Epithelial cell of prostate (primary cell): ENCODE data around the gene PAX5.

ENCODE experiments used
- DNase-seq: peaks from one replicate; pipeline ENCODE4 v3.0.0-alpha.2; 2011; ENCODE audit warnings: low read depth, low spot score
- H3K27ac ChIP-seq: fragments of 450-650 bp; 2 replicates; pipeline ENCODE4 v1.5.1; 2017; ENCODE audit warnings: mild to moderate bottlenecking

The PAX5 gene

DNA sequence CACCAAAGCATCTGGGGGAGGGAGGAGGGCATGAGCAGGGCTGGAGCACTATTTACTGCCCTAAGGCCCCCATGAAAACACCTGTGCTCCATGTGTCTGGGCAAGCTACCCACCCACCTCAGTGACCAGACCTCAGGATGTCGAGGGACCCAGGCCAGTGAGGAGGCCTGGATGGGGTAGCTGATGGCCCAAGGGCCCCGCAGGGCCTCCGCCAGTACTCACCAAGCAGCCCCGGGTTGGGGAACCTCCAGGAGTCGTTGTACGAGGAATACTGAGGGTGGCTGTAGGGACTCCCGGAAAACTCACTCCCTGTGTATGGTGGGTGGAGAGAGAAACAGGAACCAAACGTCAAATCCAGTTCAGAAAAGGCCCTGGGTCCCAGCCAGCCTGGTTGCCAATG, 187.4 kb downstream of the PAX5 start:
- DNase-seq = no peak
- no peak overlapping the region for H3K27ac ChIP-seq

DNA sequence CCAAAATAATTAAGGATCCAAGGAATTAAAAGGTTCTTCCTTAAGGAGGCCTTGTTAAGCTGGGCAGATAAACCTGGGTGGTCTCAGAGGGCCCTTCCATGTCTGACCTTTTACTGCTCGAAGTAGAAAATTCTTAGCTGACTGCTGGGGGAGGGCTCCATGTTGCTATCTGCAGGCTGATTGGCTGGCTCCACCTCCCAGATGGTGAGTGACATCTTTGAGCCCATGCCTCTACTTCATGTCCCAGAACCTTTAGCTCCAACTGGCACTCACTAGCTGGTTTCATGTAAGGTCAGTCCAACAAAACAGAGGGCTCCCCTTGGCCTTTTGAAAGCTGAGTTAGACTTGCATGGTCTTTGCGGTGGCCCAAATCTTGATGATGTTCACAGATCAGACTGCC, 188.2 kb downstream of the PAX5 start:
- no peak for DNase-seq
- H3K27ac ChIP-seq = no peak overlapping the region

DNA sequence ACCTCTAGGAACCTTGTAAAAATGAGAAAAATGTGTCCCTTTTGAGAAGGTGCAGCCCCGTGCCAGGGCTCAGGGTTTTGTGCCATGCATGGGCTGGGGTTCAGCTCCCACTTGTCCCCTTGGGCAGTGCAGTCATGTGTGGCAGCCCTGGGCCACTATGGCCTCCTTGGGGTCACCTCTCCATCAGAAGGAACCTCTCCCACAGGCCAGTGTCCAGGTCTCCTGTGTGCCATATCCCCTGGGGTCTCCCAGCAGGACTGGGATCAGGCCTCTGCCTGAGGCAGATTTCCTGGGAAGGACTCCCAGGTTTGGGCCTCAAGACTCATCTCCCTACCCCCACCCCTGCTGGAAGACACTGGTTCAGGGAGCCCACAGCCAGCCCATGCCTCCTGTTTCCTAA, 189.1 kb downstream of the PAX5 start:
- H3K27ac ChIP-seq = no peak overlapping the region
- no peak for DNase-seq

DNA sequence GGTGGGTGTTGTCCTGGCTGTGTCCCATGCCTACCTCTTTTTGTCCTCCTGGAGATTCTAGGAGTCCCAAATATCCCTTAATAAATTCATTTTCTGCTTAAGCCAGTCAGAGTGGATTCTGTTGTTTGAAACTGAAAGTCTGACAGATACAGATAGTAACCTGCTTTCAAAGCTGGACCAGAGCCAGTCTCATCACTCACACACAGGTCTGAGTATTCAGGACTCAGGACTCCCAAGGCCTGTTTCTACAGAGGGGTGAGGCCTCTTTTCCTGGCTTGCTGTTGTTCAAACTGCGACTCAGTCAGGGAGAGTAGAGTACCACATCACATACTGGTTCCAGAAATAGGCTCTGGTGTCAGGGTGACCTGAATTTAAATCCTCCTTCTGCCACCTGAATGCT, 190.1 kb downstream of the PAX5 start:
- no peak overlapping the region for H3K27ac ChIP-seq
- peak; percentile 18 for DNase-seq

DNA sequence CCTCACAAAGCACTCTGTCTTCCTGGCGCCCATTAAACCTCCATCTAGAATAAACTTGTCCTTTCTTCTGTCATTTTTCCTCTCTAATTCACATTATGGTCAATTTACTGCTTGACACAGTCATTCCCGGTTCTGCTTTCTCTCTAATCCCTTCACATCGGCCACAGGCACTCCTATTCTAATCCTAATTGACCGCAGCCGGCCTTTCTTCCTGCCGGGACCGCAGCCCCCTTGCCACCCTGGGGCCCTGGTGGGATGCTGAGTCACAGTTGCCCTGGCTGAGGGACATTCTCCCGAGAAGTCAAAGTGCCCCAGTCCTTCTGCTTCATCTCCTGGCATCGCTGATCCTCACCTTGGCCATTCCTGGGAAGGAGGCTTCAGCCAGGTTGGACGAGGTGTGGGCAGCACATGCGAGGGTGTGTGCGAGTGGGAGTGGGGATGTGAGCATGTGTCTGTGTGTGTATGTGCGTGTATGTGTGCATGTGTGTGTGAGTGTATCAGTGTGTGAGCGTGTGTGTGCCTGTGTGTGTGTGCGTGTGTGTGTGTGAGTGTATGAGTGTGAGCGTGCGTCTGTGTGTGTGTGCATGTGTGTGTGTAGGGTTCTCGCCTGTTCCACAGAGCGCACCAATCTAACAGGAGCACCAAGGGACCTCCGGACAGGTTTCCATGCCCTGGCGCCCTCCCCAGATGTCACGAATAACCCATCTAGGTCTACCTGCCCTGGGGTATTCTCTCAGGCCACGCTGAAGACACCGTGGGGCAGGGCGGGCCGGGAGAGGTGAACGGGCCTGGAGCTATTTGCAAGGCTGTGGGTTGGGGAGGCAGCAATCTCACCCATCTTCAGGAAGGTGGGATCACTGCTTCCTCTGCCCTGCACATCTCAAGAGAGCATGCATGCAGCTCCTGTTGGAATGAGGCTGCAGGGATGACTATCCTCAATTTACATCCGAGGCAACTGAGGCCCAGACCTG, 191.2 kb downstream of the PAX5 start:
- H3K27ac ChIP-seq = no peak overlapping the region
- DNase-seq = no peak

DNA sequence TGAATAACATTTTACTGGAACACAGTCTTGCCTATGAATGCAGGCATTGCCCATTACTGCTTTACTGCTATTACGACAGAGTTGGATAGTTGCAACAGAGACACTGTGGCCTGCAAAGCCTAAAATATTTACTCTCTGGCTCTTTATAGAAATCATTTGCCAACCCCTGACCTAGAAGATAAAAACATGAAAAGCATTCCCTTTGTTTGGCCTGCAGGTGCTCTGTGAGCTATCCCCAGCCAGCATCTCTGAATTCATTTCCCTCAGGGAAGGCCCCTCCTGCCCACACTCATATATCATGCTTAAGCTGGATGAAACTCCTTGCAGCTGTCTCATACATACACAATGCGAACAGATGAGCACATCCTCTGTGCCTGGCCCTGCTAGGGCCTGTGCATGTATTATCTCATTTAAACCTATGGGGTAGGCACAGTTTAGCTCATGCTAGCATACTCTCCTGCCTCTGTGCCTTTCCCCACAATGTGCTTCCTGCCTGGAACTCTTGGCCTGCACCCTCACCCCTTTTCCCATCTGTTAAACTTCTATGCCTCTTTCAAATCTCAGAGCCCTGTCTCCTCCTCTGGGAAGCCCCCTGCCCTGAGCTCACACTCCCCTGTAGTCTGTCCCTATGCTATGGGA, 193.1 kb downstream of the PAX5 start:
- no peak overlapping the region for H3K27ac ChIP-seq
- DNase-seq = no peak

DNA sequence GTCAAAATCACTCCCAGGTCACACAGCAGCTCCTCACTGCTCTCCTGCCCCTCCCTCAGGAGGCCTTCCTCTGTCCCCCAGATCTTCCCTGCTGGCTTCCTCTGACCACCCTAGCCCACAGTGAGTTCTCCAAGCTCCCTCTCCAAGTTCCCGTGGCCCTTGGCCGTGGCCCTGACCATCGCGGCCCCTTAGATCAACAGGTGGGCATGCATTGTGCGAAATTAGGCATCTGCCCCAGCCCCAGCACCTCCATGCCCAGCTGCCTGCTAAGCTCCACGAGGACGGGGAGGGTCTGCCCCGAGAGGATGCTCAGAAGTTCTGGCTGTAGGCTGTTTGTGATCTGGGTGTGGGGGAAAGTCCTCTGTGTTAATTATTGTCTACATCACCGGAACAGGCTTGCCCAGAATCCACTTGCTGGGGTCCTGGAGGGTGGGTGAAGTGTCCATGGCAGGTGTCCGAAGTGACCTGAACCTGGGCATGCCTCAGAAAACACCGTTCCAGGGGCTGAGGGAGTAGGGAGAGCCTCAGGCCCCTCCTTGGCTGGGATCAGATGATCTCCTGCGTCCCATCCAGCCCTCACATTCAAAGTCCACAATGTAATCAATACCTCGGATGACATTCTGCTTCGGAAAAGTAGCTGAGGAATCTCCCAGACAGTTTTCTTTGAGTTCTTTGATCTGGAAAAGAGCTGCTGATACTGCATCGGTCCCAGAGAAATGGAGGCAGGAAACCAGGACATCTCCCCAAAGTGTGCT, 194.8 kb downstream of the PAX5 start:
- DNase-seq = no peak
- H3K27ac ChIP-seq = no peak overlapping the region

DNA sequence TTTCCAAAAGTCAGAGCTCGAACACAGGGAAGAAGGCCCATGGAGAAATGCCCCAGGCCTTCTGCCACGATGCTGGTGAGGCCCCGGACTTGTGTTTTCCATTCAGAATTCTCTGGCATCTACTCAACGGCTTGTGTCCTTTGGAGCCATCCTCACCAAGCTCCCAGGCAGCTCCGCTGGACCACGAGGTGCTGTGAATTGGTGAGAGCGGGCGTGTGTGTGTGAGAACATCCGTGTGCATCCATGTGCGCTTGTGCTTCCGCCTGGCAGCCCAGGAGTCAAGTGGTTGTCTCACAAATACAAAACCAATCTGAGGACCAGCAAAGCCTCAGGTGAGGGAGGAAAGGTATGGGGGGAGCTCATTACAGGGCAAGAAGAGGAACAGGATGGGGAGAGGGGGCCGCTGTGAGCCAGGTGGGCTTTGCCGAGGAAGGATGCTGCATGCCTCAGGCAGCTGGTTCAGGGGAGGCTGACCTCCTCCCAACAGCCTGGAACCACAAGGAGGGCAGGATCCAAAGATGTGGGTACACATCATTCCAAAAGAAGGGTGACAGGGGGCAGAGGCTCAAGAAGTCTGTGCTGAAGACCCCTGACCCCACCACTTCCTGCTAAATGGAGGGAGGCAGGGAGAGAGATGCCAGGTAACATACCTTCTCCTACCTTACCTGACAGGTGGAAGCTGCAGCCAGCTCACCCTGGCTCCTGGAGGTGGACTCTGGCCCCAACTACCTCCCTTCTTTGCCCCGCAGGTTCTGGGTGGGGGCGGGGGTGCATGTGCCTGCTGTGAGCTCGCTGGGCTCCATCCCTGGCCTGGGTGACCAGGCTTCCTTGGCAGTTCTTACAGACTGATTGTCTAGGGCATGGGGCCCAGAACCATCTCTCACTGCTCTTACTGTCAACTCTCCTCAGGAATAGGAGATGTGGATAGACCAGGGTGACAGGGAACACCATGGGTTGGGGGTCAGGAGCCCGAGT, 196.3 kb downstream of the PAX5 start:
- DNase-seq = no peak
- no peak overlapping the region for H3K27ac ChIP-seq

DNA sequence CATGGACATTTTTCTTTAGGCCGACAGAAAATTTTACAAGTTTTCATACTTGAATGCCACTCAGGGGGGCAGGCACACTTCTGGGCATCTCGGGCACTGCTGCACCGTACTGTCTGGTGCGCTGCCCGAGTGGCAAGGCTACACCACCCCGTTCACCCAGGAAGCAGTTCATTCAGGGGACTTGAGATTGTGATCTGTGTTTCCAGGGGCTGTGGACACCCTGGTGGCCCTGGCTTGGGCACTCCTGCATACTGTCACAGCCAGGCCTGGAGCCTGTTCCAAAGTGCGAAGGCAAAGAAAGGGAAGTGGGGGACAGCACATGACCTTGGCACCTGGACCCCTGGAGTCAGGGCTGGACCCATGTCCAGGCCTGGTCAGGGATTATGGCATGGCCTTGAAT, 197.6 kb downstream of the PAX5 start:
- H3K27ac ChIP-seq = no peak overlapping the region
- no peak for DNase-seq

DNA sequence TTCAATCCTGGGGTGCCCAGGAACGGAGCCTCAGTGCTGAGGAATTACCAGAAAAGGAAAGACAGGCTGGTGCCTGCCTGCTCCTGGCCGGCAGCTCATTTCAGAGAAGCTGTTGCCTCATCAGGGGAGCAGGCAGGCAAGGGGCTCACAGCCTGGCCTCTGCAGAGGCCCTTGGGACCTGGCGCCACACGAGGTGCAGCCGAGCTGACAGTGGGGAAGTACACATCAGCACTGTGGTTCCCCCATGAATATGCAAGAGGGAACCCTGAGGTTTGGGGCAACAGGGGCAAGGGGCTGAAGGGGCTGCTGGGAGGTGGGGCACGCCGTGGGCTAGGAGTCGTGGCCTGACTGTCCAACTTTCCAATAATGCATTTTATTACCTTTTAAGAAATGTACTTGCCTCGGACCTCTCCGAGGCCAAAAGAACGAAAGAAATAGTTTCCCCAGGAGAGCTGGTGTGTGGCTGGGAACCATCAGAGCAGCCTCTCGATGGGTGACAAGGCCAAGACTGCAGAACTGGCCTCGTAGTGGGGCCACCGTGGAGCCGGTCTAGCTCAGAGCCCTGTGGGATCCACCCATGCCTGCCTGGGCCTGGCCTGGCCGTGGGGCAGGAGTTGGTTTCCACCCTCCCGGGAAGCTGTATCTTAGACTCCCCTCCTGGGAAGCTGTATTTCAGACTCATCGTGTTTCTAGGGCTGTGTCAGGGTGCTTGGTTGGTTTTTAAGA, 198.6 kb downstream of the PAX5 start:
- DNase-seq = no peak
- H3K27ac ChIP-seq = no peak overlapping the region

DNA sequence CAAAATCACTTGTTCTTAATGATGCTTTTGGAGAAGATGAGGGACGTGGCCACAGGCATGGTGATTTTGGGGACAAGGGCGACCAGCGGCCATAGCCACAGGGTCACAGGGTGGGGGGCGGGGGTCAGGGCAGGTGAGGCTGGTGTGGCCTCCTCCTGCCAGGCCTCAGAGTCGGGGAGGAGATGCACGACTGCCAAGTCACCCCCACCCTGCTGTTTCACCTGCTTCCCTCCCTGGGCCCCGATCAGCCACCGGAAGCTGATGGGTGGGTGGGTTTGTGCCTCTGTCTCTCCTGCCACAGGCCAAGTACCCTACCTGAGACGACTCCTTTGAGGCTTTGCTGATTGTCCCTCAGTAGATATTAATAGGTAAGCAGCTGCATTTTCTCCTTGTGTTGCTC, 199.3 kb downstream of the PAX5 start:
- DNase-seq = no peak
- H3K27ac ChIP-seq = no peak overlapping the region

DNA sequence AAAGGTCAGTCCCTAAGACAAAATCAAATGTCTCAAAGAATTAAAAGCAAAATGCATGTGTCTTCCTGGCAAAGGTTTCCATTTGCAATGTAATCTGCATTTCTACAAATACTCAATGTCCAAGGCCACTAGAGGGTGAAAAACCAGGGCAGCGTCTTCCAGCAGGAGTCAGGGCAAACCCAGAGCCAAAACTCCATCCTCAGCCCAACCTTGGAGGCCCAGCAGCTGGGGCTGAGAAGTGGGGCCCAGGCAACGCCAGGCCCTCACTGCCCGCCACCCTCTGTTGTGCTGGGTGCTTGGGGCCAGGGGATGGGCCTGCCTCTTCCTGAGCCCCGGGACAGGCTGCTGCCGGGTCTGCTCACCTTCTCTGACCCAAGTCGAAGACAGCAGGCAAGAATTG, 200.1 kb downstream of the PAX5 start:
- no peak for DNase-seq
- H3K27ac ChIP-seq = no peak overlapping the region

DNA sequence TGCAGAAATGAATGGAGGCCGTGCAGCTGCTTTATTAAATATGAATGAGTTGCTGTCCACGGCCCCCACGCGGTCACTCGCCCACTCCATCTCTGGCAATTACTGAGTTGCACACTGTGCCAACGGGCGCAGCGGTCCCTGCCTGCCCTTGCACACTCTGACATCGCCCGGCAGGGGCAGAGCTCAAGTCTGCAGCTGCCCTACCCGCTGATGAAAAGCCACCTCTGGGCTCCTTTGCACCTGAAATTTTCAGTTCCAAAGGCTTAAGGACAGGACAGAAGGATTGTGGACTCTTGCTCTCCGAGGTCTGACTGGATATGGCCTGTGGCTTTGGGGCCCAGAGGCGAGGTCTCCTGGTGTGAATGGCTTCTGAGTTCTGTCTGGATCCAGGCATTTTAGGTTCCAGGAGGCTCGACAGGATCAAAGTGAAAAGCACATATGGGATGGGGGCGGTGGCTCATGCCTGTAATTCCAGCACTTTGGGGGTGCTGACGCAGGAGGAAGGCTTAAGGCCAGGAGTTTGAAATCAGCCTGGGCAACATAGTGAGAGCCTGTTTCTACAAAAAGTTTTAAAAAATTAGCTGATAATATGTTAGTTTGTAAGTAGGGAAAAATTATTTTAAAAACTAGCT, 201.8 kb downstream of the PAX5 start:
- no peak for DNase-seq
- H3K27ac ChIP-seq = no peak overlapping the region

DNA sequence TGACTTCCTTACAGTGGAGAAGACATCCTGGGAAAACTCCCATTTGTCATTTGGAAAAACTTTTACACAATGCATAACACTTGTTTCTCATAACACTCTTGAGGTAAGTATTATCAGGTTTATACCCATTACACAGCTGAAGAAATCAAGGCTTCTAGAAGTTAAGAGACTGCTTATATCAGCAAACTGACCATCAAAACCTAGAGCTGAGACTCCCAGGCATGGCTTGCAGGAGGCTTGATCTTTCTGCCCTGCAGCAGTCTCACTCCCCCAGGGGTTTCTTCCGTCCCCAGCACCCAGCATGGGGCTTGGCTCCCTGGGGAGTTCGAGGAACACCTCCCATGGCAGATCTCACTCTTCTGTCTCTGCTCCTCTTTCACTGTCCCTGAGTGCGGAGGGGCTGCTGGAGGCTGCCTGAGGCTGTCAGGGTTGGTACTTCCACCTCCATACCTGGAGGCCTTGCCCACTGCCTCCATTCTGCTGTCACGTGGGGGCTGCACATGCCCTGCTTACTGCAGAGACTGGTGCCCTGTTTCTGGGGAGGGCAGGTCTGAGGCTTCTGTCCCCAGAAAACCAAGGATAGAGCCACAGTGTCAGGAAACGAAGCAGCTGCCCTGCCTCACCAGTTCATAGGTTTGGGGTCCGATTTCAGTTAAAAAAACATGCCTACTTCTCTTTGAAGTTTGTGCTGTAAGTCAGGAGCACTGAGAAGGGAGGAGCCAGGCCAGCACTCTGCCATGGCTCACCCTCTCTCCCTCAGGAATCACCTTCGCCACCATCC, 202.5 kb downstream of the PAX5 start:
- no peak overlapping the region for H3K27ac ChIP-seq
- no peak for DNase-seq

DNA sequence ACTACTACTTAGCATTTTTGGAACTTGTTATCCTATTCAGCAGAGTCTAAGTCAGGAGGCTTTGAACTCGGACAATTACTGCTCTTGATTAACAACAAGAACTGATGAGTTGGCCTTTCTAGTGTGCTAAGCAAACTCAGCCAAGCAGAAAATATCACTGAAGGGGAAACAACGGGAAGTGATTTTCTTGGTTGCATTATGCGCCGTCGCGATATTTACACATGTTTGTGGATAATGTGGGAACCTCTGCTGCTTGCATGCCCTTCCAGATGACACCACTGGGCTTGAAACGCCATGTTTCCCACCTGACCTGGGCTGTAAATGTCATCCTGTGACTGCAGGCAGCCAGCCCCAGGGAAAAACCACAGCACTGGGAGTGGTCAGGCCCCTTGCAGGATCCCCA, 205.5 kb downstream of the PAX5 start:
- DNase-seq = no peak

DNA sequence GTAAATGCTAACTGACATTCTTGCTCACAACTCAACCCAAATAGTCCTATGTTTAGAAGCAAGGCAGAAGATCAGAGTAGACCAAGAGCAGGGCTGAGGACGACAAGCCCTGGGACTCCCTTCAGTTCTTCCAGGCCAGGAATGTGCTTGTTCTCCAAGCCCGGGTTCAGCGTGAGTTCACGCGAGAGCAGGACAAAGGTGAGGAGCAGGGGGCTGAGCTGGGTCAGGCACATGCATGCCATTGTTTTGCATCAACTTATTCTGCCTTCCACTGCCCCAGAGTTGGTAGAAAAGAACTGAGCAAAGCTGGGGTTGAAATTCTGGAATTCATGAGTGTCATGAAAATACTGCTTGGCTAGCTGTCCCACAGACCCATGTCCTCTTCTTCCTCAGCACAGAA, 206.5 kb downstream of the PAX5 start:
- no peak for DNase-seq
- no peak overlapping the region for H3K27ac ChIP-seq

More for the DNA sequence above, 205.5 kb downstream of the PAX5 start:
- H3K27ac ChIP-seq = no peak overlapping the region

DNA sequence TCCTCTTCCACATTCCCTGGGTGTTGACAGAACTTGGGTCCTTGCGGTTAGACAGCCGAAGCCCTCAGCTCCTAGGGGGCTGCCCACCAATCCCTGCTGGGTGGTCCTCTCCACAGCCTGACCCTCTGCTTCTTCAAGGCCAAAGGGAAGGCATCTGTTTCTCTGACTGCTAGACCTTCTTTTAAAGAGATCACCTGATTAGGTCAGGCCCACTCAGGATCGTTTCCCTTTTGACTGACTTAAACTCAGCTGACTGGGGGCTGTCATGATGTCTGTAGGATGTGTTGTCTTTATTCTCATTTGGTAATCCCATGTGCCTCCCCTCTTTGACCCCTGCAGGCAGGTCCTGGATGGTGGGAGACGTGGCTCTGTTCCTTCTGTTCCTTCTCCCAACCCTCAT, 207.5 kb downstream of the PAX5 start:
- H3K27ac ChIP-seq = no peak overlapping the region

DNA sequence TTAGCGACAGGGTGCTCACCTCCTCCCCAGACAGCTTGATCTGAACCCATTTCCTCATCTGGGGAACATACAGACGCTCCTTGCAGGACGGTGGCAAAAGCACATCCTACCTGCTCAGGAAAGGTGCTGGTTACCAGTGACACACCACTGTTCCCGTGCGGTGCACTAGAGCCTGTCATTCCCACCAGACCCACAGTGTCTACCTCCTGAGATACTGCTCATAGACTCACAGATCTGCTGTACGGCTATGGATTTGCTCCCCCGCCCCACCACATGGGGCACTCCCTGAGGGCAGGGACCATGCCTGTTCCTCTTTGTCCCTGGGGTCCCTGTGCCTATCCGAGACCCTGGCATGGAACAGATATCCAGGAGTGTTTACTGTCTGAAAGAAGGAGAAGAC, 208.9 kb downstream of the PAX5 start:
- H3K27ac ChIP-seq = no peak overlapping the region
- DNase-seq = no peak

More for the DNA sequence above, 207.5 kb downstream of the PAX5 start:
- DNase-seq = no peak
